ENCODE data around the gene MAN2A2.

MAN2A2 gene

DNA sequence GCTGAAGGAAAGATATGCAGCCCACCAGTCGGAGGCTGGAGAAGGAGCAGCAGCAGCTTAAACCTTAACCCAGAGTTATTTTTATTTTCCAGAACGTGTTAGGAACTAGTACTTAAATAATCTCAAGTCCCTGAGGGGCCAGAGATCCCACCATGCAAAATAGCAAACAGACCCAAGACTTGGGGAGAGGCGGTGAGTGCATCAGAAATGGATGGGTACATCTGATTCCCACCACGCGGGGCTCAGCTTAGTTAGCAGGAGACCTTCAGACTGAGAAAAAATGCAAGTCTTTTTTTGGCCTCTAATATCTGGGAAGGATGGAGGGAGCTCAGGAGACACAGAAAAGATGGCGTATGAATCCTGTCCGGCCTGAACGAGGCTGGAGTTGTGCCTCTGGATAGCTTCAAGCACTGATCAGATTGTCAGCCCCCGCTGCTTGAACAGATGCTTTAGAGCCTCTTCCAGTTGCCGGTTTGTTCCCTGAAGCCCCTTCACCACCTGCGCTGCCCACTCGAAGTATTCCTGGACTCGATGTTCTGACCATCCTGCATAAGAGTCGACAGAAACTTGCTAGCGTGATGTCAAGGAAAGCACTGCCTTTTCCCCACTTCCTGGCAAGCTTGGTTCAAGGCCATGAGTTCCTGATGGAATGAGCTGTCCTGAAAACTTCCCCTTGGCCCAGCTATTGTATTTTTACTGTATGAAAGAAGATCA is 27.9 kb downstream of the MAN2A2 start:
- Histone ChIP-seq H3K27me3 (no peaks in the 10 kb centered on the region), H3K36me3 (no peaks in the 10 kb centered on the region), H3K4me3 (ENCODE audit: low read depth in 1 of 2, low read length in 1 of 2) (peak overlapping the region; percentile 85 to 89), H3K4me1 (ENCODE audit: control insufficient read depth in 1 of 2, insufficient read depth in 1 of 2, low read depth in 1 of 2, low read length in 1 of 2) (peaks cover 75 to 81% of the 10 kb centered on the region in 2 experiments), H3K27ac (peak overlapping the region; percentile 91), H3K9me3 (no peaks in the 10 kb centered on the region)
- TF ChIP-seq, protein P1, sequence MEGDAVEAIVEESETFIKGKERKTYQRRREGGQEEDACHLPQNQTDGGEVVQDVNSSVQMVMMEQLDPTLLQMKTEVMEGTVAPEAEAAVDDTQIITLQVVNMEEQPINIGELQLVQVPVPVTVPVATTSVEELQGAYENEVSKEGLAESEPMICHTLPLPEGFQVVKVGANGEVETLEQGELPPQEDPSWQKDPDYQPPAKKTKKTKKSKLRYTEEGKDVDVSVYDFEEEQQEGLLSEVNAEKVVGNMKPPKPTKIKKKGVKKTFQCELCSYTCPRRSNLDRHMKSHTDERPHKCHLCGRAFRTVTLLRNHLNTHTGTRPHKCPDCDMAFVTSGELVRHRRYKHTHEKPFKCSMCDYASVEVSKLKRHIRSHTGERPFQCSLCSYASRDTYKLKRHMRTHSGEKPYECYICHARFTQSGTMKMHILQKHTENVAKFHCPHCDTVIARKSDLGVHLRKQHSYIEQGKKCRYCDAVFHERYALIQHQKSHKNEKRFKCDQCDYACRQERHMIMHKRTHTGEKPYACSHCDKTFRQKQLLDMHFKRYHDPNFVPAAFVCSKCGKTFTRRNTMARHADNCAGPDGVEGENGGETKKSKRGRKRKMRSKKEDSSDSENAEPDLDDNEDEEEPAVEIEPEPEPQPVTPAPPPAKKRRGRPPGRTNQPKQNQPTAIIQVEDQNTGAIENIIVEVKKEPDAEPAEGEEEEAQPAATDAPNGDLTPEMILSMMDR (IDR thresholded peaks at IDR 0.05): no peak

DNA sequence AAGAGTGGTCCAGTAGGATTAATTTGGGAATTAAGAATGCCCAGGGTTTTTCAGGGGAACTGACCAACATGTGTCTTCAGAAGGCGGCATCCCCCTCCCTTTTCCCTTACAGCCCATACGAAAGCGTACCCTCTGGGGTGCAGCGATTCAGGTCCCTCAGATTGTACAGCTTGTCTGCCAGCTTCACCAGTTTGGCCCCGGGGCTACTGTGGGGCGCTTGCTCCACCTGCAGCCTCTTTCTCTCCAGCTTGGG is 28.4 kb downstream of the MAN2A2 start:
- H3K9me3 ChIP-seq: no peaks in the 10 kb centered on the region
- peak overlapping the region; percentile 85 to 89 for H3K4me3 ChIP-seq (ENCODE audit: low read depth in 1 of 2, low read length in 1 of 2)
- TF ChIP-seq, protein P1 (IDR thresholded peaks at IDR 0.05): no peak
- H3K4me1 ChIP-seq (ENCODE audit: control insufficient read depth in 1 of 2, insufficient read depth in 1 of 2, low read depth in 1 of 2, low read length in 1 of 2): peaks cover 80 to 86% of the 10 kb centered on the region in 2 experiments
- H3K36me3 ChIP-seq: no peaks in the 10 kb centered on the region
- H3K27me3 ChIP-seq: no peaks in the 10 kb centered on the region
- H3K27ac ChIP-seq: peak overlapping the region; percentile 91

- peak within 1 kb of the TSS; percentile 91 for H3K27ac ChIP-seq
- H3K36me3 ChIP-seq: no peaks in the 10 kb centered on the region
- peak within 1 kb of the TSS; percentile 85 to 89 for H3K4me3 ChIP-seq (ENCODE audit: low read depth in 1 of 2, low read length in 1 of 2)
- TF ChIP-seq, protein P1 (IDR thresholded peaks at IDR 0.05): peak; percentile 92
- H3K27me3 ChIP-seq: no peaks in the 10 kb centered on the region
- no peaks in the 10 kb centered on the region for H3K9me3 ChIP-seq
- peaks cover 82 to 91% of the 10 kb centered on the region in 2 experiments for H3K4me1 ChIP-seq (ENCODE audit: control insufficient read depth in 1 of 2, insufficient read depth in 1 of 2, low read depth in 1 of 2, low read length in 1 of 2)
These were observed 28.9 kb downstream of the MAN2A2 start, which contains the start of gene HDDC3 for GRCh38 chr15:90931828-90932659. Gene HDDC3, minus strand, starts transcription at chr15:90932549. Its CDS starts 9 bp downstream, at chr15:90932540.

DNA sequence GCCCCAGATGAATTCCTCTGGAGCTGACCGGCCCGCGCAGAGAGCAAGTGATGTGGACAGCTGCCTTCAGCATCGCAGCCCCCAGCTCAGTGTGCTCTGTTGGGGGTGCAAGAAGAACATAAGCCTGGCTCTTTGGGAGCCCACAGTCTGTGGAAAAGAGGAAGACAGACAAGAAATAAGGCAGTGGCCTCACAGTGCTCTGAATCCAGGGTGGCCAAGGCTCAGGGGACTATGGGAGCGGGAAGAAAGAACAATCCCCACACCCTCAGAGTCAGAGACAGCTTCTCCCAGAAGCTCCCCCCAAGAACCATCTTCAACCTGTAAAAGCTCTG is 29.5 kb downstream of the MAN2A2 start:
- Histone ChIP-seq H3K27ac (peak overlapping the region; percentile 91), H3K9me3 (no peaks in the 10 kb centered on the region), H3K4me1 (ENCODE audit: control insufficient read depth in 1 of 2, insufficient read depth in 1 of 2, low read depth in 1 of 2, low read length in 1 of 2) (peaks cover 82 to 92% of the 10 kb centered on the region in 2 experiments), H3K36me3 (no peaks in the 10 kb centered on the region), H3K4me3 (ENCODE audit: low read depth in 1 of 2, low read length in 1 of 2) (peak overlapping the region; percentile 85 to 89), H3K27me3 (no peaks in the 10 kb centered on the region)
- TF ChIP-seq, protein P1 (IDR thresholded peaks at IDR 0.05): no peak

- TF ChIP-seq, protein P1 (IDR thresholded peaks at IDR 0.05): no peak
- Histone ChIP-seq H3K27ac (peak overlapping the region; percentile 91), H3K4me3 (ENCODE audit: low read depth in 1 of 2, low read length in 1 of 2) (no peak overlapping the region), H3K4me1 (ENCODE audit: control insufficient read depth in 1 of 2, insufficient read depth in 1 of 2, low read depth in 1 of 2, low read length in 1 of 2) (peaks cover 76 to 86% of the 10 kb centered on the region in 2 experiments), H3K9me3 (no peaks in the 10 kb centered on the region), H3K36me3 (peaks cover 4% of the 10 kb centered on the region), H3K27me3 (no peaks in the 10 kb centered on the region)
These were observed 30.2 kb downstream of the MAN2A2 start for GRCh38 chr15:90933301-90933700.

Measured in neutrophil (primary cell).